Karpas-422 (cell line): ENCODE results near the gene C15orf39. TPM values are rescaled to one million over a fixed set of nuclear protein-coding genes. Genes with fewer than 3 reads are reported as not detected.
"Not testable (repeated sequence)": the region's sequence is repeated elsewhere in the genome, so short reads cannot be mapped to it uniquely, and the experiment has no call there.

Source experiments
- DNase-seq: peaks from one replicate; pipeline ENCODE4 v3.0.0-alpha.2; 2015
- H2AFZ ChIP-seq: fragments of 200-600 bp; sonication (generic); 2 replicates; pipeline ENCODE4 v1.6.1; 2014; ENCODE audit warnings: antibody characterized with exemption, low read length, mixed read lengths
- H3K27ac ChIP-seq: fragments of 200-600 bp; sonication (generic); 2 replicates; pipeline ENCODE4 v1.5.1; 2014; ENCODE audit warnings: mild to moderate bottlenecking, low read length, moderate library complexity
- H3K27me3 ChIP-seq: fragments of 200-600 bp; sonication (generic); 2 replicates; pipeline ENCODE4 v1.6.1; 2014; ENCODE audit warnings: low read length, mixed read lengths
- H3K36me3 ChIP-seq: fragments of 200-600 bp; sonication (generic); 2 replicates; pipeline ENCODE4 v1.6.1; 2014; ENCODE audit warnings: low read length, mixed read lengths; ENCODE audit not compliant: insufficient read depth
- H3K4me1 ChIP-seq: fragments of 200-600 bp; sonication (generic); 2 replicates; pipeline ENCODE4 v1.6.1; 2014; ENCODE audit warnings: mild to moderate bottlenecking, low read length, mixed read lengths
- H3K4me2 ChIP-seq: fragments of 200-600 bp; sonication (generic); 2 replicates; pipeline ENCODE4 v1.6.1; 2014; ENCODE audit warnings: low read length, low read depth, mild to moderate bottlenecking; ENCODE audit not compliant: poor library complexity, severe bottlenecking
- H3K4me3 ChIP-seq: fragments of 200-600 bp; sonication (generic); 2 replicates; pipeline ENCODE4 v1.5.1; 2014; ENCODE audit warnings: mild to moderate bottlenecking, antibody characterized with exemption, low read length, mixed read lengths
- H3K79me2 ChIP-seq: fragments of 200-600 bp; sonication (generic); 2 replicates; pipeline ENCODE4 v1.6.1; 2014; ENCODE audit warnings: mild to moderate bottlenecking, low read length, mixed read lengths
- H3K9ac ChIP-seq: fragments of 200-600 bp; sonication (generic); 2 replicates; pipeline ENCODE4 v1.6.0; 2014; ENCODE audit warnings: low read length
- H3K9me2 ChIP-seq: fragments of 200-600 bp; sonication (generic), shearing (Covaris generic); replicated peaks from 2 replicates; pipeline ENCODE4 v1.6.0; 2014; ENCODE audit warnings: mild to moderate bottlenecking, low read length, moderate library complexity; ENCODE audit not compliant: insufficient read depth
- H3K9me3 ChIP-seq: fragments of 300-700, 200-600 bp; sonication (generic); 2 replicates; pipeline ENCODE4 v1.6.1; 2014; ENCODE audit warnings: low read length, mixed read lengths
- H4K20me1 ChIP-seq: fragments of 200-600 bp; sonication (generic); 2 replicates; pipeline ENCODE4 v1.6.1; 2014; ENCODE audit warnings: mild to moderate bottlenecking, antibody characterized with exemption, low read length, low read depth; ENCODE audit not compliant: insufficient read depth
- total RNA-seq: library from RNA; depleted of rRNA; stranded (reverse); fragments of >200 nt; shearing (Covaris generic); gene quantifications from 2 replicates; pipeline ENCODE4 v1.2.3, GENCODE V29; 2014; ENCODE audit warnings: low replicate concordance

Gene C15orf39
- total RNA-seq, 1 experiment from 2014 or later: 11.3 TPM

DNA sequence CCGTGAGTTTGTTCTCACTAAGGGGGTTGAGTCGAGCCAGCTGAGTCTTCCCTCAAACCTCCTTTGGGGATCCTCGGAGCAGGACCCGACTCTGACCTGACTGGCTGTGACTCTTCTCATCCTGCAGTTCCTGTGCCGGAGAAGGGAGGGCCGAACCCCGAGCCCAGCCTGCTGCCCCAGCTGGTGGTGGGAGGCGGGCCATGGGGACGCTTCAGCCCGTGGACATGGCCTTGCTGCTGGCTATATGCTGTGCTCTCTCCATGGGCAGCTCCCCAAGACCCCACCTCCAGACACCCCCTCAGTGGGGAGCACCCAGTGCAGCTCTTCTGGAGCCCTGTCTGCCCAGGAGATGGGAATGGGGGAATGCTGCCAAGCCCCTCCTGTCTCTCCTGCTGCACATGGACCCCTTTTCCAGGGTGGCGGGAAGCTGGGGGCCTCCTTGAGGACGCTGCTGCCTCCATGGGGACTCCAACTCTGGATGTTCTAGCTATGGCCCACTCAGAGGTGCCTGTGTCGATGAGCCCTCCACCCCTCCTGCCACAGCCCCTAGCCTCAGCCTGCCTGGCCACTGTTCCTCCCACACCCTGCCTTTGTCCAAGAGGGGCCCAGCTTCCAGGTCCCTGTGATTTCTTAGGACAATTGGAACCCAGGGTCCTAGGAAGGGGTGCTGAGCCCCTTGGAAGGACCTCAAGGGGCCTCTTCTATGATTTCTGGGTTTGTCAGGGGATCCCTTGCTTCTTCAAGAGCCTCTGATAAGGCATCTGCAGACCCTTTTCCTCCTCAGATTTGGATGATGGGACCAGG, 12.8 kb downstream of the C15orf39 start:
- no peak for DNase-seq
- Histone ChIP-seq H3K4me2 (no peak overlapping the region), H3K36me3 (peaks cover 4% of the 10 kb centered on the region), H3K79me2 (peaks cover 9% of the 10 kb centered on the region; the same call in 1 of the 2 replicates), H3K9ac (no peak overlapping the region), H3K4me1 (peaks cover 13% of the 10 kb centered on the region), H3K27ac (no peak overlapping the region), H4K20me1 (peaks cover 39% of the 10 kb centered on the region), H3K4me3 (no peak overlapping the region), H3K9me2 (no peaks in the 10 kb centered on the region), H2AFZ (no peak overlapping the region), H3K9me3 (no peaks in the 10 kb centered on the region), H3K27me3 (no peaks in the 10 kb centered on the region)

DNA sequence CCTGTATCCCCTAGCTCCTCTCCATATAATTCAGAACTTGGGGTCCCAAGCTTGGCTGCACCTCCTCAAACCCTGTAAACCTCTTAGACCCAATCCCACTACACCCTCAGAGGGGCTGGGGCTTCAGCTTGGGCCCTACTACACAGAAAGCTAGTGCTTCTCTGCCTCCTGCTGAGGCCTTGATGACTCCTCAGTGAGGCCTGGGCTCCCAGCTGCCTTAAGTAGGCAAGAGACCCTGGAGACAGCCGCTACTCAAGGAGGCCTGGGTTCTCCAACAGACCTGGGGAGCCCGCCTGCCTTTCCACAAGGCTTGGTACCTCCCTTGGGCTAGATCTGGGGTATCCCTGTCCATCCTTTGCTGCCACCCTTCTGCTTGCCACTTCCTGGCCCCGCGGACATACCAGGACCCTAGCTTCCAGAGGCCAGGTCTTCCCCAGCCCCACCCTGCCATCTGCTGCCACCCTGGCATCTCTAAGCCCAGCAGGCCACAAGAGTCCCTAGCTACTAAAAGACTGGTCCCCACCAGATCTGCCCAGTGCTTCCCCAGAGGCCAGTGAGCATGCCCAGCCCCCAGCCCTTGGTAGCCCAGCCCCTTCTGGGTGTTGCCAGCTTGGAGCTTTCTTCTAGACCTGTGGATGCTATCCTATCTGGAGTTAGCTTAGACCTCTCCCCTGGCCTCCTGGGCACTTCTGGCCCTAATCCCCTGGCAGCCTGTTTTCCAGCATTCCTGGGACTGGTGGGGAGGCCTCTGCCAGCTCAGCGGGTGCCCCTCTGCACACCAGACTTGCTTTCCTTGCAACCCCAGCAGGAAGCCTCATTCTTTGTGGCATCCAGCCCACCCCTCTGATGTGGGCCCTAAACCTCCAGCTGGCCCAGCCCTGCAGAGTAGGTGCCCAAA, 13.7 kb downstream of the C15orf39 start:
- peaks cover 30% of the 10 kb centered on the region for H4K20me1 ChIP-seq

DNA sequence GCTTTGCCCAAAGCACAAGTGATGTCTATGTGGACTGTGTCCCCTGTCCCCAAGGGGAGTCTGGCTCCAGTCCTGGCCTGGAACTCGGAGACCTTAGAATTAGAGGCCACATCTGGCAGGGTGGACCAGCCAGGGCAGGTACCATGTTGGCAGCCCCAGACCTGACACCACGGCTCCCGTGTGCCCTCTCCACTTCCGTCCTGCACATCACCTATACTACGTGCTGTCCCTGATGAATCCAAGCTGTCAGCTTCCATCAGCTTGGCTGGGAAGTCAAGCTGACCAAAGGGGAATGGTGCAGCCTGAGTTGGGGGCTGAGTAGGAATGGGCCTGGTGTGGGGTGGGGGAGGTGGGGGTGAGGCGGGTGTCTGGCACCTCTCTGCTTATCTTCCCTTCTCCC, 15.3 kb downstream of the C15orf39 start:
- peaks cover 14% of the 10 kb centered on the region; the same call in 1 of the 2 replicates for H4K20me1 ChIP-seq

More for the DNA sequence above, 13.7 kb downstream of the C15orf39 start:
- Histone ChIP-seq H3K9me3 (no peaks in the 10 kb centered on the region), H3K79me2 (peaks cover 3% of the 10 kb centered on the region; the same call in 1 of the 2 replicates), H3K4me3 (no peak overlapping the region), H3K9me2 (no peaks in the 10 kb centered on the region), H2AFZ (no peak overlapping the region), H3K4me2 (no peak overlapping the region), H3K4me1 (peaks cover 17% of the 10 kb centered on the region), H3K27me3 (no peaks in the 10 kb centered on the region), H3K9ac (no peak overlapping the region), H3K27ac (no peak overlapping the region), H3K36me3 (no peaks in the 10 kb centered on the region; the same call in 1 of the 2 replicates)
- DNase-seq: no peak

DNA sequence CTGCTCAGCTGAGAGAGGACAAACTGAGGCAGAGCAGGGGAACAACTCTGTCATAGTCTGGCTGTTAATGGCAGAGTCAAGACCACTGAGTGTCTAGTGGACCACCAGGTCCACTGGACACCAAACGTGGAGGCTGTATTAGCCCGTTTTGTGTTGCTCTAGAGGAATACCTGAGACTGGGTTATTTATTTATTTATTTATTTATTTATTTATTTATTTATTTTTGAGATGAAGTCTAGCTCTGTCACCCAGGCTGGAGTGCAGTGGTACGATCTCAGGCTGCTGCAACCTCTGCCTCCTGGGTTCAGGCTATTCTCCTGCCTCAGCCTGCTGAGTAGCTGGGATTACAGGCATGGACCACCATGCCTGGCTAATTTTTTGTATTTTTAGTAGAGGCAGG, 15.9 kb downstream of the C15orf39 start:
- not testable (repeated sequence) for H2AFZ ChIP-seq, DNase-seq, H3K36me3 ChIP-seq, H3K9me3 ChIP-seq, H3K4me2 ChIP-seq, H4K20me1 ChIP-seq, H3K9me2 ChIP-seq, H3K79me2 ChIP-seq, H3K27ac ChIP-seq, H3K4me3 ChIP-seq, H3K27me3 ChIP-seq, H3K9ac ChIP-seq
- peaks cover 17% of the 10 kb centered on the region for H3K4me1 ChIP-seq

More for the DNA sequence above, 15.3 kb downstream of the C15orf39 start:
- Histone ChIP-seq H3K4me2 (no peak overlapping the region), H3K27me3 (no peaks in the 10 kb centered on the region), H3K27ac (no peak overlapping the region), H3K9me2 (no peaks in the 10 kb centered on the region), H3K36me3 (no peaks in the 10 kb centered on the region), H2AFZ (no peak overlapping the region), H3K4me1 (peaks cover 17% of the 10 kb centered on the region), H3K9ac (no peak overlapping the region), H3K79me2 (no peaks in the 10 kb centered on the region), H3K4me3 (no peak overlapping the region), H3K9me3 (no peaks in the 10 kb centered on the region)
- no peak for DNase-seq

DNA sequence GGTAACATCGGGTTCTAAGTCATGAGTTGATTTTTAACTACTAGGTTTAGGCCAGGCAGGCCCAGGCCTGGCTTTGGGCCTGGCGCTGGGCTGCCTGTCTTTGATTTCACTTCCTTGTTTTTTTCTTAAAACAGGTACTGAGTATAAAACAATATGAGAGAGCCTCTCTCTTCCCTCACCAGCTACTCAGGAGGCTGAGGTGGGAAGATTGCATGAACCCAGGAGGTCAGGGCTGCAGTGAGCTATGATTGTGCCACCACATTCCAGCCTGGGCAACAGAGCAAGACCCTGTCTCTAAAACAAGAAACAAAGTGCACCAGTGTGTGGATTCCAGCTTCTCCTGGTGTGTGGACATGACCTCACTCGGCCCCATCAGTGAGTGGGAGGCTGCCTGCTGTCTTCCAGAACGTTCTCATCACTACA, 17.8 kb downstream of the C15orf39 start:
- H3K4me2 ChIP-seq: not testable (repeated sequence)
- DNase-seq: peak; percentile 51
- H3K27ac ChIP-seq: peak overlapping the region; percentile 16; the same call in 1 of the 2 replicates

DNA sequence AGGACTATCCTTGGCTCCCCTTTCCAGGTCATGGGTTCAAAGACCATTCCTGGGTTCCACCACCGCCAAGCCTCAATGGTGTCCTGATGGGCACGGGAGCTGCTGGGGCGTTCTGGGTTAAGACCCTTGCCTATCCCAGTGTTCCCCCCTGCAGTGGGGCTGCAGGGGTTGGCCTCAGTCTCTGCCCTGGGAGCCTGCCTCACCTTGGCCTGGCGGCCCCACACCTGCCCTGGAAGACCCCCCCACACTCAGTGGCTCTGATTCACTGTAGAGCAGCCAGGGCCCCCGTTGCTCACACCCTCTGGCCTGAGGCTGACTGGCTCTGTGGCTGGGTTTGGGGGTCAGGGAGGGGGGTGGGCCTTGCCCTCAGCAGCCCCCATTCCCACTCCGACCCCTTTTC, 22.0 kb downstream of the C15orf39 start:
- H3K9me3 ChIP-seq: no peaks in the 10 kb centered on the region
- DNase-seq: no peak
- no peak overlapping the region for H3K4me2 ChIP-seq
- H3K79me2 ChIP-seq: no peaks in the 10 kb centered on the region
- H2AFZ ChIP-seq: no peak overlapping the region
- peaks cover 11% of the 10 kb centered on the region for H3K4me1 ChIP-seq
- no peak overlapping the region for H3K4me3 ChIP-seq
- H4K20me1 ChIP-seq: no peaks in the 10 kb centered on the region
- H3K9me2 ChIP-seq: no peaks in the 10 kb centered on the region
- no peak overlapping the region for H3K27ac ChIP-seq
- no peaks in the 10 kb centered on the region for H3K36me3 ChIP-seq
- no peaks in the 10 kb centered on the region for H3K27me3 ChIP-seq
- no peak overlapping the region for H3K9ac ChIP-seq

More for the DNA sequence above, 17.8 kb downstream of the C15orf39 start:
- not testable (repeated sequence) for H3K9me3 ChIP-seq, H2AFZ ChIP-seq, H3K36me3 ChIP-seq, H3K27me3 ChIP-seq, H3K4me3 ChIP-seq, H4K20me1 ChIP-seq, H3K79me2 ChIP-seq, H3K9me2 ChIP-seq
- Histone ChIP-seq H3K4me1 (peaks cover 17% of the 10 kb centered on the region), H3K9ac (0 out of 2 replicates have a peak overlapping the region, but pooled peaks have one; percentile 35)

DNA sequence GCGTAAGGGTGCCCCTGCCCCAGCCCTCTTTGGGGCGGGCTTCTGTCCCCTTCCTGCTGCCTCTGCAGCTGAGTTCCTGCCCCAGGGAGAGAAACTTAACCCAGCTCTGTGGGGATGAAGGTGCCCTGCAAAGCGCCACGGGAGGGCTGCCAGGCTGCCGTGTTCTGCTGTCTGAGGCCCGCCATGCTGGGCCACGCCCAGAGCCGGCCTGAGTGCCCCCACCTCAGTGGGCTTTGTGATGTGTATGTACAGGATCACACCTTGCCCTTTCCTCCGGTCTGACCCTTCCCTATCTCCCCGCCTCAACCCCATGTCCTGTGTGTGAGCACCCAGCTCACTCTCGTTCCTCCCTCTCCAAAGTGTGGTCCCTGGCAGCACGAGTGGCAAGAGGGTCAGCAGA, 22.6 kb downstream of the C15orf39 start:
- H3K9me2 ChIP-seq: no peaks in the 10 kb centered on the region
- H3K4me2 ChIP-seq: no peak overlapping the region
- no peak overlapping the region for H2AFZ ChIP-seq
- no peak for DNase-seq
- H3K9me3 ChIP-seq: no peaks in the 10 kb centered on the region
- peaks cover 5% of the 10 kb centered on the region for H3K4me1 ChIP-seq
- no peak overlapping the region for H3K4me3 ChIP-seq
- no peak overlapping the region for H3K9ac ChIP-seq
- no peaks in the 10 kb centered on the region for H3K79me2 ChIP-seq
- H3K36me3 ChIP-seq: no peaks in the 10 kb centered on the region
- H3K27ac ChIP-seq: no peak overlapping the region
- no peaks in the 10 kb centered on the region for H4K20me1 ChIP-seq
- H3K27me3 ChIP-seq: no peaks in the 10 kb centered on the region
